Measurements from ENCODE around the gene AVEN. TPM values are rescaled to one million over a fixed set of nuclear protein-coding genes. Genes with fewer than 3 reads are reported as not detected.
A peak's percentile ranks its signal among the peaks of the same experiment; 100 is the strongest.
"Not testable (repeated sequence)": the region's sequence is repeated elsewhere in the genome, so short reads cannot be mapped to it uniquely, and the experiment has no call there.

Gene AVEN
- total RNA-seq, 1 experiment from 2014 or later: 62.7 TPM

DNA sequence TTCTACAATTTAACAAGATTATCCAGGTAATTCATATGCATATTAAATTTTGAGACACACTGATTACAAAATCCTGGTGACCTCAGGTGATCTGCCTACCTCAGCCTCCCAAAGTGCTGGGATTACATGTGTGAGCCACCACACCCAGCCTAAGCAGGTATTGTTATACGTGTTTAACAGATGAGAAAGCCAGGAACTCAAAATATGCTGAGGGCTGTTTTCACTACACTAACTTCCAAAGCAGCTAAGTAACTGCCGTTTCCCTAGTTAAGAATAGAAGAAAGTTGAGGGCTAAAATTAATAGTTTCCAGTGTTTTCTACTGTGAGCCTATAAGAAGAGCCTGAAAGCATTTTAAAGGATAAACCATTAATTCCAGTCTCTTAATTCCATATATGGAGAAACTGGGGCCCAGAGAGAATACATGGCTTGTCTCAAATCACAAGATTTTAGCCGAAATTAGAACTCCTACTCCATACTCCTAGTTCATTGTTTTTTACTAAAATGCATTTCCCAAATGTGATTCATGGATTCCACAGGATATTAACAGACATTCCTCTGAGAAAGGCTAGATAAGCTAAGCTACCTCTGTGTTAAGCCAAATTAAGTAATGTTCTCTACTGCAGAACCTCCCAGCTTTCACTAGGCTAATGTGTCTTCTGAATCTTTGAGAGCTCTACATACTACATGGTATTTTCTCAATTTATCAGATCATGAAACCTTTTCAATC is 17.0 kb upstream of the AVEN start:
- 0 out of 2 replicates have a peak, but pooled peaks cover under 1% of the 10 kb centered on the region for H3K9me3 ChIP-seq (replicated peaks)
- peak in 1 of 2 experiments; percentile 86 for DNase-seq (ENCODE audit: low read depth in 1 of 2, low spot score in 2 of 2)
- H3K4me1 ChIP-seq (replicated peaks): peaks cover 28% of the 10 kb centered on the region
- H3K27me3 ChIP-seq (replicated peaks): no peaks in the 10 kb centered on the region
- peak overlapping the region; percentile 88 for H3K27ac ChIP-seq
- no peak overlapping the region for H3K4me3 ChIP-seq
- no peaks in the 10 kb centered on the region for H3K36me3 ChIP-seq

DNA sequence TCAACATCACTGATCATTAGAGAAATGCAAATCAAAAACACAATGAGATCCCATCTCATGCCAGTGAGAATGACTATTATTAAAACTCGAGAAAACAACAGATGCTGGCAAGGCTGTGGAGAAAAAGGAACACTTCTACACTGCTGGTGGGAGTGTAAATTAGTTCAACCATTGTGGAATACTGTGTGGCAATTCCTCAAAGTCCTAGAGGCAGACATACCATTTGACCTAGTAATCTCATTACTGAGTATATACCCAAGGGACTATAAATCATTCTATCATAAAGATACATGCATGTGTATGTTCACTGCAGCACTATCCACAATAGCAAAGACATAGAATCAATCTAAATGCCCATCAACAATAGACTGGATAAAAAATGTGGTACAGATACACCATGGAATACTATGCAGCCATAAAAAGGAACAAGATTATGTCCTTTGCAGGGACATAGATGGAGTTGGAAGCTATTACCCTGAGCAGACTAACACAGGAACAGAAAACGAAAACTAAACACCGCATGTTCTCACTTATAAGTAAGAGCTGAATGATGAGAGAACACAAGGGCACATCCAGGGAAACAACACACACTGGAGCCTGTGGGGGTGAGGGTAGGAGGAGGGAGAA is 15.2 kb upstream of the AVEN start:
- Histone ChIP-seq H3K9me3 (replicated peaks) (peaks cover 7% of the 10 kb centered on the region; the same call in 1 of the 2 replicates), H3K4me3 (no peak overlapping the region), H3K27ac (no peak overlapping the region), H3K36me3 (no peaks in the 10 kb centered on the region), H3K4me1 (replicated peaks) (peaks cover 35% of the 10 kb centered on the region), H3K27me3 (replicated peaks) (no peaks in the 10 kb centered on the region)
- DNase-seq (ENCODE audit: low read depth in 1 of 2, low spot score in 2 of 2): no peak

DNA sequence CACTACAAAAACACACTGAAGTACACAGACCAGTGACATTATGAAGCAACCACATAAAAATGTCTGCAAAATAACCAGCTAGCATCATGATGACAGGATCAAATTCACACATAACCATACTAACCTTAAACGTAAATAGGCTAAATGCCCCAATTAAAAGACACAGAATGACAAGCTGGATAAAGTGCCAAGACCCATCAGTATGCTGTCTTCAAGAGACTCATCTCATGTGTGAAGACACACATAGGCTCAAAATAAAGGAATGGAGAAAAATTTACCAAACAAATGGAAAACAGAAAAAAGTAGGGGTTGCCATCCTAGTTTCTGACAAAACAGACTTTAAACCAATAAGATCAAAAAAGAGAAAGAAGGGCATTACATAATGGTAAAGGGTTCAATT is 11.4 kb upstream of the AVEN start:
- not testable (repeated sequence) for H3K9me3 ChIP-seq (replicated peaks); H3K27me3 ChIP-seq (replicated peaks); H3K36me3 ChIP-seq; H3K27ac ChIP-seq; DNase-seq (ENCODE audit: low read depth in 1 of 2, low spot score in 2 of 2); H3K4me3 ChIP-seq
- peaks cover 48% of the 10 kb centered on the region for H3K4me1 ChIP-seq (replicated peaks)

DNA sequence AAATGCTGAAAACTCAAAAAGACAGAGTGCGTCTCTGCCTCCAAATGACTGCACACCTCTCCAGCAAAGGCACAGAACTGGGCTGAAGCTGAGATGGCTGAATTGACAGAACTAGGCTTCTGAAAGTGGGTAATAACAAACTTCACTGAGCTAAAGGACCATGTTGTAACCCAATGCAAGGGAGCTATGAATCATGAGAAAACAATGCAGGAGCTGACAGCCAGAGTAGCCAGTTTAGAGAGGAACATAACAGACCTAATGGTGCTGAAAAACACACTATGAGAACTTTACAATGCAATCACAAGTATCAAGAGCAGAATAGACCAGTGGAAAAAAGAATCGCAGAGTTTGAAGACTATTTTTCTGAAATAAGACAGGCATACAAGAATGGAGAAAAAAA is 10.1 kb upstream of the AVEN start:
- Histone ChIP-seq H3K4me3 (no peak overlapping the region), H3K27ac (peak overlapping the region; percentile 86), H3K27me3 (replicated peaks) (no peaks in the 10 kb centered on the region), H3K9me3 (replicated peaks) (peaks cover 7% of the 10 kb centered on the region; the same call in 1 of the 2 replicates), H3K4me1 (replicated peaks) (peaks cover 47% of the 10 kb centered on the region), H3K36me3 (no peaks in the 10 kb centered on the region)
- DNase-seq (ENCODE audit: low read depth in 1 of 2, low spot score in 2 of 2): peak in 1 of 2 experiments; percentile 69

DNA sequence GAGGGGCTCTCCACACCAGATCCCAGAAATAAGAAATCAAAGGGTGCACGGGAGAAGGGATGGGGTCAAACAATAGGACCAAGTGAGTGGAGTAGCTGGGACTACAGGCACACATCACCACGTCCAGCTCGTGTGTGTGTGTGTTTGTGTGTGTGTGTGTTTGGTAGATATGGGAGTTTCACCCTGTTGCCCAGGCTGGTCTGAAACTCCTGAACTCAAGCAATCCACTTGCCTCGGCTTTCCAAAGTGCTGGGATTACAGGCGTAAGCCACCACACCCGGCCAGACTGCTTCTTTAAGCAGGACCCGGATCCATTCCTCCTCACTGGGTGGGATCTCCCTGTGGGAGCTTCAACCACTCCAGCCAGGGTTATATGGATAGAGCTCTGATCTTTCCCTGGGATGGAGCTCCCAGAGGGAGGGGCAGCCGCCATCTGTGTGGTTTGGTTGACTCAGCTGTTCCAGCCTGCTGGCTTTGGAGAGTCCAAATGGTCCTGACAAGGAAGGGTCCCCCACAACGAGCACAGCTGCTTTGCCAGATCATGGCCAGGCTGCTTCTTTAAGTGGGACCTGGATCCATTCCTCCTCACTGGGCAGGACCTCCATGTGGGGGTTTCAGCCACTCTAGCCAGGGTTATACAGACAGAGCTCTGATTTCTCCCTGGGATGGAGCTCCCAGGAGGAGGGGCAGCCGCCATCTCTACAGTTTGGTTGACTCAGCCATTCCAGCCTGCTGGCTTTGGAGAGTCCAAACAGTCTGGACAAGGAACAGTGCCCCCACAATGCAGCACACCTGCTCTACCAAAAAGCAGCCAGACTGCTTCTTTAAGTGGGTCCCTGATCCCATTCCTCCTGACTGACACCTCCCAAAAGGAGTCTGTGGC is 9.1 kb upstream of the AVEN start:
- Histone ChIP-seq H3K36me3 (no peaks in the 10 kb centered on the region), H3K27me3 (replicated peaks) (no peaks in the 10 kb centered on the region), H3K27ac (peak overlapping the region; percentile 86), H3K4me1 (replicated peaks) (peaks cover 53% of the 10 kb centered on the region), H3K9me3 (replicated peaks) (peaks cover 7% of the 10 kb centered on the region; the same call in 1 of the 2 replicates), H3K4me3 (peak overlapping the region; percentile 7)
- peak; percentile 74 to 82 for DNase-seq (ENCODE audit: low read depth in 1 of 2, low spot score in 2 of 2)

DNA sequence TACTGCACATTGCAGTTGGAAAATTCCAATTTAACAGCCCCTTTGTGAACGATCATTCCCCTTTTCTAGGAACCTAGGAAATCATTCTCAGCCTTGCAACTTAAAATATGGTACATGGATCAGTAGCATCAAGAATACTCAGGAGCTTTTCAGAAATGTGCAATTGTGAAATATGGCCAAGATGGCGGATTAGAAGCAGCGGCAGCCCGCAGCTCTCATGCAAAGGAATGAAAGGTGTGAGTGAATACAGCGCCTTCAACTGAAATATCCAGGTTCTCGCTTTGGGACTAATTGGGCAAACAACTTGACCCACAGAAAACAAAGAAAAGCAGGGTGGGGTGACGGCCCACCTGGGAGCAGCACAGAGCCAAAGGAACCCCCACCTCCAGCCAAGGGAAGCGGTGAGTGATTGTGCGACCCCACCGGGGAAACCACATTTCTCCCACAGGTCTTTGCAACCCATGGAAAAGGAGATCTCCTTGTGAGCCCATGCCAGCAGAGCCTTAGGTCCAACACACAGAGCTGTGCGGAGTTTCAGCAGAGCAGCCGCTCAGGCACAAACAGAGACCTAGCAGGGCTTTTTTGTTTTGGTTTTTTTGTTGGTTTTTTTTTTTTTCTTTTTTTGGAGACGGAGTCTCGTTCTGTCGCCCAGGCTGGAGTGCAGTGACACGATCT is 7.6 kb upstream of the AVEN start:
- Histone ChIP-seq H3K4me3 (no peak overlapping the region), H3K9me3 (replicated peaks) (peaks cover 7% of the 10 kb centered on the region; the same call in 1 of the 2 replicates), H3K27me3 (replicated peaks) (no peaks in the 10 kb centered on the region), H3K27ac (no peak overlapping the region), H3K4me1 (replicated peaks) (peaks cover 53% of the 10 kb centered on the region), H3K36me3 (no peaks in the 10 kb centered on the region)
- no peak for DNase-seq (ENCODE audit: low read depth in 1 of 2, low spot score in 2 of 2)

DNA sequence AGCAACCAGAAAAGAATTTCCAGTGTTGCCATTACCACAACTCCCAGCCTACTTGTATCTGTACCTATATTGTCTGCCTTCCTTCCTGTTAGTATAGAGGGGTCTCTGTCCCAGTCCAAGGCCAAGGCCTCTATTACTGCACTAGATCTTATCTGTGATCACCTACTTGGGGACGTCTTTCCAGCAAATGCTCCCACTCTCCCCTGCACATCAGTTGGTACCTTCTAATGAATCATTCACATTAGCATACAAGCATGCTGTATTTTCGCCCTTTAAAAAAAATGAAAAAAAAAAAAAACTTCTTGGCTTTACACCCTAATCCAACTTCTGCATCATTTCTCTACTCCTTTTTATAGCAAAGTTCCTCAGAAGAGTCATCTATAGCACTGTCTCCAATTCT is 4.8 kb upstream of the AVEN start:
- DNase-seq (ENCODE audit: low read depth in 1 of 2, low spot score in 2 of 2): no peak
- peaks cover 2% of the 10 kb centered on the region; the same call in 1 of the 2 replicates for H3K9me3 ChIP-seq (replicated peaks)

DNA sequence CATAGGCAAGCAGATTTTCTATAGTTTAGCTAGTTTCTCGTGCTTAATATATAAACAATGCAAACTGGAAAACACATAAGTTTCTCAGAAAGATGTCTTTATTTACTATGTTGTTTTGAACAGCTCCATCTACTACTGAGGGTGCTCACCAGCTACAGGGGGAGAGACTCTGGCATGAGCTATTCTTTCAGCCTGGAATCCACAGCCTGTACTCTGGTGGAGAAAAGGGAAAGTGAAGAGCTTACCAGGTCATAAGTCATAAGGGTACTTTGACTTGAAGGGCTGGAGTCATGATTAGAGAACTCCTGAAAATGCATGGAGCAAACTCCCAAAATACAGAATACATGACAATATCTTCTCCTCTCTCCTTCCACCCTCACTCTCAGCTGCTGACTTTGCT is 4.4 kb upstream of the AVEN start:
- Histone ChIP-seq H3K4me1 (replicated peaks) (peaks cover 50% of the 10 kb centered on the region), H3K4me3 (no peak overlapping the region), H3K27me3 (replicated peaks) (no peaks in the 10 kb centered on the region), H3K9me3 (replicated peaks) (peaks cover 7% of the 10 kb centered on the region; the same call in 1 of the 2 replicates), H3K27ac (no peak overlapping the region), H3K36me3 (peaks cover 8% of the 10 kb centered on the region)
- DNase-seq (ENCODE audit: low read depth in 1 of 2, low spot score in 2 of 2): no peak

More for the DNA sequence above, 4.8 kb upstream of the AVEN start:
- Histone ChIP-seq H3K4me1 (replicated peaks) (peaks cover 54% of the 10 kb centered on the region), H3K4me3 (no peak overlapping the region), H3K36me3 (peaks cover 4% of the 10 kb centered on the region), H3K27ac (no peak overlapping the region), H3K27me3 (replicated peaks) (no peaks in the 10 kb centered on the region)

DNA sequence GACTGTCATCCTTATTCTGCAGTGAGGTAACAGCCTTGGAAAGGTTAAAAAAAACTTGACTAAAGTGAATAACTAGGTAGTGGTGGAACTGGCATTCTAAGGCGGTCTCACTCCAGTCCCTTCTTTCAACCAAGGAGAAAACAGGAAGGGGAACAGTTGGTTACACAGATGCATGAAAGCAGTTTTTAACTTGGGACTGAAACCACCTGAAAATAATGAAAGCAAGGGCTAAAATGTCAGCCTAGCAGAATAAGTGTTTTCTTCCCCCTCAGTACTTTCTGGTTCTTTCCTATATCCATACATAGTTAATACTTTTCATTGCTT is 748 bp upstream of the AVEN start:
- Histone ChIP-seq H3K4me3 (peak overlapping the region; percentile 90), H3K27ac (peak overlapping the region; percentile 95; the same call in 1 of the 2 replicates), H3K4me1 (replicated peaks) (peaks cover 20% of the 10 kb centered on the region), H3K36me3 (peaks cover 10% of the 10 kb centered on the region), H3K9me3 (replicated peaks) (peaks cover 8% of the 10 kb centered on the region; the same call in 1 of the 2 replicates), H3K27me3 (replicated peaks) (no peaks in the 10 kb centered on the region)
- no peak for DNase-seq (ENCODE audit: low read depth in 1 of 2, low spot score in 2 of 2)

DNA sequence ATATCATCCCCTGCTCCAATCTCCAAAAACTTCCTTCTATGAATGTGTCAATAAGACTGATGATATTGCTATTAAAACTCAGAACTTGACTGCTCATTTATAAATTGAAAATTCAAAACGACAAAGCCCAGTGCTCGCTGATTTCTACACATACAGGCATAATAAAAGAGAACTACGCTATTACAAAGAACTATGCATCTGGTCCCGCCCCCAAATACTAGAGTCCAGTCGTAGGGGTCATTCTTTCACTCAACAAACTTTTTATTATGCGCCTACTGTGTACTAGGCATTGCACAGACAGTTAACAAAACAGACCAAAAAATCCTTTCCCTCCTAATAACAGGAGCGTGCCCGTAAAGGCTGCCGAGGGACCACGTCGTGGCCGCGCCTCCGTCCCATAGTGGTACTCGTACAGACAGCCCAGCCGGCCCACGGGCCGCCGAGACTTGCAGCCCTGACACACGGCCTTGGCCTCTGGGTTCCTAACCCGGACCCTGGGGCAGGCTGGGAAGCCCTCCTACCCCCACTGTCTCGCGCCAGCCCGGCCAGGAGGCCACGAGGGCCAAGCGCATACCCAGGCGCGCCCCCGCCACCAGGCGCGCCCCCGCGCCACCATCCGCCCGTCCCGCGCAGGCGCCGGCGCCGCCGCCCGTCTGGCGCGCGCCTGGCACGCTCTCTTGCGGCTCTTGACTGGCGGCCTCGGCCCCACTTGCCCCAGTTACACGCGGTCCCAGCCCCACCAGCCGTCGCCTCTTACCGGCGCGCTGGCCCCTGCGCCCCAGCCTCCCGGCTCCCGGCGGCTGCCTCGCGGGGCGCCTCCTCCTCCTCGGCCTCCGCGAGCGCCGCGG is 757 bp downstream of the AVEN start:
- H3K9me3 ChIP-seq (replicated peaks): peaks cover 8% of the 10 kb centered on the region; the same call in 1 of the 2 replicates
- H3K4me3 ChIP-seq: peak overlapping the region; percentile 90
- DNase-seq (ENCODE audit: low read depth in 1 of 2, low spot score in 2 of 2): peak; percentile 77 to 79
- H3K27me3 ChIP-seq (replicated peaks): no peaks in the 10 kb centered on the region
- peak overlapping the region; percentile 95 for H3K27ac ChIP-seq
- peaks cover 10% of the 10 kb centered on the region for H3K36me3 ChIP-seq
- H3K4me1 ChIP-seq (replicated peaks): peaks cover 15% of the 10 kb centered on the region

DNA sequence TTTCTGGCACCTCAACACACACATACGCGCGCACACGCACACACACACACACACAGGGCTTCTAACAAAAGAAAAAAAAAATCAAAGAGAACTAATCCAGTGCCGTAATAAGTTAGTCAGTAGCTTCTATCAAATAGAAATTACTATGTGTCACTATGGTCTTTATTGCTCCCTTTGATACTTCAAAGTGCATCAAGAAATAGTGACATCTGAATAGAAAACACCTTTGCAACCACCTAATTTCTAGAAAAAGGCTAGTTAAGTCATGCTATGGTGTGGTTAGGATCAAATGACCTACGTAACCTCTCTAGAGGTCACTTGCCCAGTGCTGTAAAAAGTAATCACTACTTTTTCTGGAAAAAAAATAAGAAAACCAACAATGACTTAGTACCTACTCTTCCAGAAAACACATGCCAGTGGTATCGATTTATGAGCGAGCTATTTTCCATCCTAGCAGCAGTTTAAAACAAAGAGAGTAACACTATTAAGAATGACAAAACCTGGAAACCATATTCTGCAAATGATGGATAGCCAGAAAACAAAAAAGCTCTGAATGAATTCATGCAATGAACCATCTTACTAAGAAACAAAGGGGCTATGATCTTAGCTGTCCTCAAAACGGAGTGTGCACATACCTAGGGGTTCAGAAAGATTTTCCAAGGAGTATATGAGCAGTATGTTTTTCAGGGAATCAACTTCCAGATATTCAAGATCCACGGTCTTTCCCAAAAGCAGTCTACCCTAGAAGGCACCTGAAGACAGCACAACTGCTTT is 6.8 kb downstream of the AVEN start:
- Histone ChIP-seq H3K4me3 (no peak overlapping the region), H3K4me1 (replicated peaks) (peaks cover 7% of the 10 kb centered on the region; the same call in 1 of the 2 replicates), H3K36me3 (no peaks in the 10 kb centered on the region), H3K27ac (no peak overlapping the region), H3K9me3 (replicated peaks) (no peaks in the 10 kb centered on the region), H3K27me3 (replicated peaks) (no peaks in the 10 kb centered on the region)
- no peak for DNase-seq (ENCODE audit: low read depth in 1 of 2, low spot score in 2 of 2)

DNA sequence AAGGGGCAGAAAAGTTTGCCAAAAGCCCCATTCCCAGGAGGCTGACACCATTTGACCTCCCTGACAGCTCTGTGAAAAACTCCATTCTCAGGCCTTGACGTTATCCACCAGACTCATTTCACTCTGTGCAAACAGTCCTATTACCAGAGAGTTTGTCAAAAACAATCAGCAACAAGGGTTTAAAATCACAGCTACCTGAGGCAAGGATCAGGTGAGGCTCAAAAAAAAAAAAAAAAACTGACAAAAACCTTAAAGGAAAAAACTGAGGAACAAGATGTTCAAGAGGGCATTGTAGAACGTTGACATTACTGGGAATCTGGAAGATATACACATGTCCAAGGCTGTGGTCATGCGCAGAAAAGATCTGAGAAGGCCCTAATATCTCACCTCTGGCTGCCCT is 11.4 kb downstream of the AVEN start:
- Histone ChIP-seq H3K27ac (no peak overlapping the region), H3K4me1 (replicated peaks) (peaks cover 7% of the 10 kb centered on the region; the same call in 1 of the 2 replicates), H3K4me3 (no peak overlapping the region), H3K36me3 (no peaks in the 10 kb centered on the region), H3K27me3 (replicated peaks) (no peaks in the 10 kb centered on the region), H3K9me3 (replicated peaks) (no peaks in the 10 kb centered on the region)
- no peak for DNase-seq (ENCODE audit: low read depth in 1 of 2, low spot score in 2 of 2)

All from SJSA1 (cell line).